ENCODE results near the gene TMEM53.
A peak's percentile ranks its signal among the peaks of the same experiment; 100 is the strongest.

- TF ChIP-seq CTCF (IDR thresholded peaks at IDR 0.05) (peak; percentile 75 to 94 (median 88)), POLR2AphosphoS5 (IDR thresholded peaks at IDR 0.05) (no peak), POLR2A (IDR thresholded peaks at IDR 0.05) (no peak)
Measured at GRCh38 chr1:44652445-44653106, 21.7 kb downstream of the TMEM53 start.

Data from breast epithelium (tissue), 3 donors.